Frontal cortex (tissue), 4 donors: ENCODE data around the gene PWWP2B. TPM values are rescaled to one million over a fixed set of nuclear protein-coding genes. Genes with fewer than 3 reads are reported as not detected.
A peak's percentile ranks its signal among the peaks of the same experiment; 100 is the strongest.

Source experiments
- DNase-seq, 2 donors: peaks; one replicate each; pipeline ENCODE4 v3.0.0; 2012; ENCODE audit warnings: low spot score in 2 of 2
- FAIRE-seq: peaks from 2 replicates; lab custom pipeline; 2012; peaks lifted over from hg19 to GRCh38; lab: Jason Lieb, UNC
- total RNA-seq: library from RNA; depleted of rRNA; stranded (reverse); fragments of >200 nt; gene quantifications from one replicate; pipeline ENCODE4 v1.2.3, GENCODE V29; 2014
- donor health status: control.
- donor health status: control.
- donor health status: control.

PWWP2B gene
- total RNA-seq, 1 donor from 2014 or later: 9.4 TPM

- DNase-seq (no peak), FAIRE-seq (no peak)
Observed at GRCh38 chr10:132403511-132404168, 6.6 kb downstream of the PWWP2B start.

- FAIRE-seq: no peak
- no peak for DNase-seq
Observed at GRCh38 chr10:132404169-132404880, 7.3 kb downstream of the PWWP2B start.

DNA sequence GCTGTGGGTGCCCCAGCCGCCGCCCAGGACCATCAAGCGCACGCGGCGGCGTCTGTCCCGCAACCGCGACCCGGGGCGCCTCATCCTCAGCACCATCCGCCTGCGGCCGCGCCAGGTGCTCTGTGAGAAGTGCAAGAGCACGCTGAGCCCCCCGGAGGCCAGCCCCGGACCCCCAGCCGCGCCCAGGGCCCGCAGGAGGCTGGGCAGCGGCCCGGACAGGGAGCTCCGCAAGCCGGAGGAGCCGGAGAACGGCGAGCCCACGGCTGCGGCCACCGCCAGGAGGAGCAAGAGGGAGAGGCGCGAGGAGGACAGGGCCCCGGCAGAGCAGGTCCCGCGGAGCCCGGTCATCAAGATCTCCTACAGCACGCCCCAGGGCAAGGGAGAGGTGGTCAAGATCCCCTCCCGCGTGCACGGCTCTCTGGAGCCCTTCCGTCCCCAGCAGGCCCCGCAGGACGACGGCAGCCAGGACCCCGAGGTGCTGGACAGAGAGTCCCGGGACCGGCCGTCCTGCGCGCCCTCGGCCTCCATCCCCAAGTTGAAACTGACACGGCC lies 8.0 kb downstream of the PWWP2B start:
- FAIRE-seq: no peak
- no peak for DNase-seq

GRCh38 chr10:132405463-132405991 lies 8.5 kb downstream of the PWWP2B start:
- no peak for DNase-seq
- no peak for FAIRE-seq

DNA sequence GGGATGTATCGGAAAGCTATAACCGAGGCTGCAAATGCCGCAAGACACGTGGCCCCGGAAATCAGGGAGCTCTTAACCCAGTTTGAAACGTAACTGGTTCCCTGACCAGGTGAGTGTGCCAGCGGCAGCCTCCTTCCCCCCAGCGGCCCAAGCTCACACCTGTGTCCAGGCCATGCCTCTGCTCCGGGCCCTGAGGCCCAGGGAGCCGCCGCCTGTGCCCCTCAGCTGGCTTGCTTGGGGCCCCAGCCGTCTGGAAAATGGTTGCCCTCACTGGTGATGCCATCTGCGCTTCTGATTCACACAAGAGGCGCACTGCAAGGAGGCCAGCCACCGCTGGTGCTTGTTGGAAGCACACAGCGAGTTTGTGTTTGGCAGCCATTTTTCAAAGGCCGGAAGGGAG lies 9.2 kb downstream of the PWWP2B start:
- DNase-seq (no peak), FAIRE-seq (no peak)

DNA sequence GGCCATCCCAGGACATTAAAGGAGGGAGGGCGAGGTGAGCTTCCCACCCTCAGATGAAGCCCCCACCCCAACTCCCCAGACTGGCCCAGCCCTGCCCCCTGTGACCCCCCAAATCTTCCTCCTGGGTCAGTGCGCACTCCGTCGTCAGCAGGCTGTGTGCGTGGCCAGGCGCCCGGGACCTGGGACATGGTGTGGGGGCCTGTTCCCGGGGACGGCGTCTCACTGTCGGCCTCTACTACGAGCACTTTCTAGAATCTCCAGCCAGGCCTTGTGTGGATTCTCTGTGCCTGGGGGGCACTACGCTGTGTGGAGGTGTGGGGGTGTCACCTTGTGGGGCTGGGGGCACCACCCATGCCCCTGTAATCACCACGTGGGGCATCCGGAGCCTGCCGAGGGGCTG lies 9.8 kb downstream of the PWWP2B start:
- FAIRE-seq (no peak), DNase-seq (no peak)

- FAIRE-seq: no peak
- no peak for DNase-seq
Observed at GRCh38 chr10:132407243-132407746, 10.3 kb downstream of the PWWP2B start.

- no peak for FAIRE-seq
Observed at GRCh38 chr10:132407846-132408278, 10.9 kb downstream of the PWWP2B start.

DNA sequence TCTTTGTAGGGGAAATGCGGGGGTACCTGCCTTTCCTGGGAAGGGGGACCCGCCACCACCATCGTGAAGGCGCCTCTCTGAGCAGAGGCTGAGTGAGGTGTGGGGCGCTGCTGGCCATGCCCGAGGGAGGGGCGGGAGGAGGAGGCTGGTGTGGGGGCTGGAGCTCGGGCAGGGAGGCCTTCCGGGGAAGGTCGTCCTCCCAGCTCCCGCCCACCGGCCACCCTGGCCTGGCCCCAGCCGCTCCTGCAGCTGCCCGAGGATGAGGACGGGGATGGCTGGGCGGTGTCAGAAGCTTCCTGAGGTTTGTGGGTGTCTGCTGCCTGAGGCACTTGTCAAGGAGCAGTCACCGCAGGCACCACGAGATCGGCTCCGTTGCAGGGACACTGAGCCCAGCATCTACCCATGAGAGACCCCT lies 11.4 kb downstream of the PWWP2B start:
- no peak for FAIRE-seq
- DNase-seq: no peak

More at GRCh38 chr10:132407846-132408278, 10.9 kb downstream of the PWWP2B start:
- DNase-seq: peak; percentile 68 to 75

- DNase-seq: no peak
- FAIRE-seq: no peak
Observed at GRCh38 chr10:132408823-132409666, 12.0 kb downstream of the PWWP2B start.

GRCh38 chr10:132409667-132410028 lies 12.6 kb downstream of the PWWP2B start:
- no peak for FAIRE-seq
- DNase-seq: no peak

GRCh38 chr10:132410056-132410778 lies 13.2 kb downstream of the PWWP2B start:
- DNase-seq: no peak

DNA sequence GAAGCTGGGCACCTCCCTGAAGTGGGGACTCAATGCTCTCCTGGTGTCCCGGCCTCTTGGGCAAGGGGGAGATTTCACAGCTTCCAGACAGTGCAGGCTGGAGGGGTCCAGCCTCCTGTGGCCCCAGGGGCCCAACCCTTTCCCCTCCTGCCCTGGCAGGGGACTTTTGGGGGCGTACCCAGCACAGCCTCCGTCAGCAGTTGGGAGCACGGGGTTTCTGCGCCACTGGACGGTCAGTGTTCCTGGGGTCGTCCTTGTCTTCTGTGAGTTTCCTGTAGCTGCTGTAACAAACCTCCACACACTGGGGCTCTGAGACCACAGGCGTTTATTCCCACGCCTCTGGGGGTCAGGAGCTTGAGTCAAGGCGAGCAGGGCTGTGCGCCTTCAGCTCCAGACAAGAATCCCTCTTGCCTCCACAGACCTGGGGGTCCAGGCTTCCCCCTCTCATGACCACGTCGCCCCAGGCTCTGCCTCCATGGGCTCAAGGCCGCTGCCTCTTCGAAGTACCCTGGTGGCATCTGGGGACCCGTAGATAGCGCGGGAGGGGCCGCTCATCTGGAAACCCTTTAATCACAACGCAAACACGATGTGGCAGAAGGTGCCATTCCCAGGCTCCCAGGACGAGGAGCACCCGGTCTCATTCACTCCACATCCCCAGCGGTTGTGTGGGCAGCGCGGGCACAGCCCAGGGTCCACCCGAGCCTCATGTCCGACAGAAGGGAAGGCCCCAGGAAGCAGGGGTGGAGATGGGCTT lies 14.0 kb downstream of the PWWP2B start:
- FAIRE-seq (no peak), DNase-seq (no peak)

More at GRCh38 chr10:132410056-132410778, 13.2 kb downstream of the PWWP2B start:
- FAIRE-seq: no peak

GRCh38 chr10:132411561-132412253 lies 14.7 kb downstream of the PWWP2B start:
- FAIRE-seq: no peak
- DNase-seq: no peak

DNA sequence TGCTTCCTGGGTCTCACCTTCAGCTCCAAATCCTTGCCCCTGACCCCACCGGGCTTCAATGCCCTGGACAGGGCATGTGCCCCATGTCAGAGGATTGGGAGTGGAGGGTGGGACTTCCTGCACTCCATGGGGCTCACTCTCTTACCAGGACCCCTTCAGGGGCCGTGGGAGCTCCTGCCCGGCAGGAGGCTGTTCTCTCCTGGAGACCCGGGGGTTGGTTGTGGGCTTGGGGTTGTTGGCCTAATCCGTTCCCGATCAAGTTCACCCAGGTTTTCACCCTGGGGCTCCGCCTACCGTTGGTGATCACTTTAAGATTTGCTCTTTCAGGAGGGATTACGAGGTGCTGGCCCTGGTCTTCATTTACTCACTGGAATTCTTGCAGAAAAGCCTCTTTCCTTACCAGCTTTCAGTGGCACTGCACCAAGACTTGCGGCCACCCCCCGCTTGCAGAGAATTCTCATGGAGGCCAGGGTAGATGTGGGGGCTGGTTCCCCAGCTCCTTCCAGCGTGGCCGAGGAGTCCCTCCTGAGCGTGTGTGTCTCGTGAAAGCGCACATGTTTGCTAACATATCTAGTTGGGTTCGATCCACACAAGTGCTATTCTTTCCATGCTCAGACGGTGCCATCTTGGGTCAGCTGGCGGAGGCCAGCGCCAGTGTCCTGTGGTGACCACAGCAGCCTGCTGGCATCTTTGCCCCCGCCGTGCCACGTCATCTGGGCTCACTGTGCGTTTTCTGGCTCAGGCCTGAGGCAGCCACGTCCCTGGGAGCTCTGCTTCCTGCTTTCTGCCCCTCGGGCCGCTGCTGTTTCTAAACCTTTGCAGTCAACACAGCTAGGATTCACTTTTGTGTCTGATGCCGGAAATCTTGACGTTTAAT lies 15.6 kb downstream of the PWWP2B start:
- no peak for FAIRE-seq
- DNase-seq: no peak

- FAIRE-seq: no peak
- DNase-seq: no peak
Observed at GRCh38 chr10:132413226-132414205, 16.5 kb downstream of the PWWP2B start.
